DND-41 (cell line): Measurements from ENCODE around the gene CMSS1.
A peak's percentile ranks its signal among the peaks of the same experiment; 100 is the strongest.

Source experiments
- ATAC-seq: fragments of 200-7000 bp; cut with Tn5 transposase; 3 replicates; pipeline ENCODE4 v1.9.1; 2021; ENCODE audit warnings: low read depth; ENCODE audit not compliant: insufficient read depth
- DNase-seq: peaks from one replicate; pipeline ENCODE4 v3.0.0-alpha.2; 2020
- H2AFZ ChIP-seq: 2 replicates; pipeline ENCODE4 v1.6.0; 2012; ENCODE audit warnings: low read depth, low read length
- H3K27ac ChIP-seq: 2 replicates; pipeline ENCODE4 v1.5.1; 2012; ENCODE audit warnings: low read length, inconsistent platforms
- H3K27me3 ChIP-seq: fragments of 200-600 bp; sonication (generic); 2 replicates; pipeline ENCODE4 v1.6.0; 2012; ENCODE audit warnings: low read length, mild to moderate bottlenecking, inconsistent platforms; ENCODE audit not compliant: insufficient read depth, poor library complexity
- H3K36me3 ChIP-seq: 2 replicates; pipeline ENCODE4 v1.5.1; 2012; ENCODE audit warnings: low read length, inconsistent platforms; ENCODE audit not compliant: insufficient read depth
- H3K4me1 ChIP-seq: 2 replicates; pipeline ENCODE4 v1.5.1; 2012; ENCODE audit warnings: mild to moderate bottlenecking, low read length; ENCODE audit not compliant: insufficient read depth
- H3K4me2 ChIP-seq: 2 replicates; pipeline ENCODE4 v1.6.0; 2012; ENCODE audit warnings: mild to moderate bottlenecking, moderate library complexity, low read length, inconsistent platforms; ENCODE audit not compliant: insufficient read depth
- H3K4me3 ChIP-seq, 2 experiments: fragments of 200-600 bp in 1 of 2; shearing (Covaris generic) in 1 of 2; 2 replicates each; pipeline ENCODE4 v1.5.1; 2012 to 2016; ENCODE audit warnings: inconsistent platforms in 2 of 2, low read length in 2 of 2, mild to moderate bottlenecking in 2 of 2, low read depth in 1 of 2, moderate library complexity in 1 of 2
- H3K79me2 ChIP-seq: 2 replicates; pipeline ENCODE4 v1.6.0; 2012; ENCODE audit warnings: low read length, inconsistent platforms; ENCODE audit not compliant: insufficient read depth
- H3K9ac ChIP-seq: 2 replicates; pipeline ENCODE4 v1.6.0; 2012; ENCODE audit warnings: low read depth, mild to moderate bottlenecking, inconsistent platforms, low read length, moderate library complexity
- H3K9me3 ChIP-seq: 2 replicates; pipeline ENCODE4 v1.5.1; 2012; ENCODE audit warnings: low read length, moderate library complexity, mild to moderate bottlenecking, inconsistent platforms; ENCODE audit not compliant: insufficient read depth, severe bottlenecking
- H4K20me1 ChIP-seq: 2 replicates; pipeline ENCODE4 v1.6.0; 2012; ENCODE audit warnings: low read length; ENCODE audit not compliant: insufficient read depth
- CTCF ChIP-seq: IDR thresholded peaks from 2 replicates; pipeline ENCODE4 v1.5.1; 2012; ENCODE audit warnings: borderline replicate concordance, low read length, moderate library complexity, mild to moderate bottlenecking; ENCODE audit not compliant: poor library complexity, severe bottlenecking; ENCODE audit errors: extremely low read depth
- EZH2 ChIP-seq: IDR thresholded peaks from 3 replicates; pipeline ENCODE4 v1.6.1; 2012; ENCODE audit warnings: borderline replicate concordance, low read depth, mild to moderate bottlenecking, moderate library complexity, low read length, inconsistent platforms; ENCODE audit not compliant: severe bottlenecking

Gene CMSS1

DNA sequence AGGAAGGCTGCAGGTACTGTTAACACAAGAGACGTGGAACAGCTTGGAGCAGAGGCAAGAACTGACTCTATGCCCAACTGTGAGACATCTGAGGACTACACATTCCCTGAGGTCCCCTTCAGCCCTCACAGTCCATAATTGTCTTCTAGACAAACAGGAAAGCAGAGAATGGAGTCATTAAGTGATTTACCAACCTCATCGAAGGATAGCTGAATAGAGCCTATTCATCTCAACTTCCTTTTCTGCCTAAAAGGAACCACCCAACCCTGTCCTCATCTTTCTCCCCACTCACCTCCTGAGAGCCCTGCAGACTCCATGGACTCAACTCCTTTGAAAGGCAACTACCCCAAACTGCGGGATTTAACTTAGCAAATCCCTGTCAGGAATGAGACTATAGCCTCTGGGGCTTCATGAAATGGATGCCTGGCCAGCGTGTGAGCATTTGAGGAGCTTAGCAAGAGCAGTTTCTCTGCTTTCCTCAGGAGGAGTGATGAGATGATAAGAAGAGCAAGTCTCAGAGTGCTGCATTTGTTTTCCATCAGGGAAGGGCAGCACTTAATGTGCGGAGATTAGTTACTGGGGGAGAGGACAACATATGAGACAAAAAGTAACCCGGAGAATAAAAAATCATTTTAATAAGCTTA is 358.1 kb downstream of the CMSS1 start:
- no peak for ATAC-seq
- Histone ChIP-seq H3K9me3 (peaks cover 21% of the 10 kb centered on the region), H4K20me1 (no peaks in the 10 kb centered on the region), H3K27me3 (no peaks in the 10 kb centered on the region), H2AFZ (no peak overlapping the region), H3K36me3 (peaks cover 29% of the 10 kb centered on the region; the same call in 1 of the 2 replicates), H3K79me2 (no peaks in the 10 kb centered on the region), H3K27ac (no peak overlapping the region), H3K4me1 (no peaks in the 10 kb centered on the region), H3K4me2 (no peak overlapping the region), H3K9ac (no peak overlapping the region), H3K4me3 (no peak overlapping the region)
- DNase-seq = no peak
- TF ChIP-seq CTCF = no peak
- no peak for TF ChIP-seq EZH2

DNA sequence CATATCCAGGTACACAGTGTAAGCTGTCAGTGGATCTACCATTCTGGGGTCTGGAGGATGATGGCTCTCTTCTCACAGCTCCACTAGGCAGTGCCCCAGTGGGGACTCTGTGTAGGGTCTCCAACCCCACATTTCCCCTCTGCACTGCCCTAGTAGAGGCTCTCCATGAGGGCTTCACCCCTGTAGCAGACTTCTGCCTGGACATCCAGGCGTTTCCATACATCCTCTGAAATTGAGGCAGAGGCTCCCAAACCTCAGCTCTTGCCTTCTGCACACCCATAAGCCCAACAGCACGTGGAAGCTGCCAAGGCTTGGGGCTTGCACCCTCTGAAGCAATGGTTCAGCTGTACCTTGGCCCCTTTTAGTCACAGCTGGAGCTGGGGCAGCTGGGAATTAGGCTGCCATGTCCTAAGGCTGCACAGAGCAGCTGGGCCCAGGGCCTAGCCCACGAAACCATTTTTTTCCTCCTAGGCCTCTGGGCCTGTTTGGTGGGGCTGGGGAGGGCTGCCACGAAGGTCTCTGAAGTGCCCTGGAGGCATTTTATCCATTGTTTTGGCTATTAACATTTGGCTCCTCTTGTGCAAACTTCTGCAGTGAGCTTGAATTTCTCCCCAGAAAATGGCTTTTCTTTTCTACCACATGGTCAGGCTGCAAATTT is 362.2 kb downstream of the CMSS1 start:
- Histone ChIP-seq H3K4me2 (no peak overlapping the region), H3K4me3 (no peak overlapping the region), H3K9me3 (peaks cover 21% of the 10 kb centered on the region), H3K27me3 (no peaks in the 10 kb centered on the region), H3K4me1 (no peaks in the 10 kb centered on the region), H4K20me1 (no peaks in the 10 kb centered on the region), H3K27ac (no peak overlapping the region), H3K79me2 (no peaks in the 10 kb centered on the region), H3K36me3 (peaks cover 25% of the 10 kb centered on the region; the same call in 1 of the 2 replicates), H3K9ac (no peak overlapping the region), H2AFZ (no peak overlapping the region)
- TF ChIP-seq CTCF (no peak), EZH2 (no peak)
- DNase-seq (peak; percentile 7), ATAC-seq (no peak)

DNA sequence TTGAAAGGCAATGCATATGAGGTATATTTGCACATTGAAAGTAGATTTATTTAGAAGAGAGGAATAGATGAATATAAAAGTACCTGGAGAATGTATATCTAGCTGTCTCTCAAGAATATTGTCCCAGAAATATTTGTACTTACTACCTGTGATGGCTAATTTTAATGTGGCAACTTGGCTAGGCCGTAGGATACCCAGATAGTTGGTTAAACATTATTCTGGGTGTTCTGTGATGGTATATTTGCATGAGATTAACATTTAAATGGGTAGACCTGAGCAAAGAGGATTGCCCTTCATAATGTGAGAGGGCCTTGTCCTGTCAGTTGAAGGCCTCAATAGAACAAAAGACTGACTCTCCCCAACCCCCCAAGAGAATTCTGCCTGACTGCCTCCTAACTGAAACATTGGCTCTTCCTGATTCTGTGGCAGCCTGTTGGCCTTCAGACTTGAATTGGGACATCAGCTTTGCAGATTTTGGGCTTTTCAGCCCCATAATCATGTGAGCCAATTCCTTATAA is 366.0 kb downstream of the CMSS1 start:
- no peak overlapping the region for H3K4me2 ChIP-seq
- no peaks in the 10 kb centered on the region for H3K27me3 ChIP-seq
- H3K9me3 ChIP-seq = peaks cover 15% of the 10 kb centered on the region
- no peak overlapping the region for H3K9ac ChIP-seq
- no peak overlapping the region for H3K4me3 ChIP-seq
- H3K4me1 ChIP-seq = no peaks in the 10 kb centered on the region
- ATAC-seq (no peak), DNase-seq (no peak)
- no peaks in the 10 kb centered on the region for H4K20me1 ChIP-seq
- peaks cover 11% of the 10 kb centered on the region; the same call in 1 of the 2 replicates for H3K36me3 ChIP-seq
- no peak for TF ChIP-seq EZH2
- H3K79me2 ChIP-seq = no peaks in the 10 kb centered on the region
- no peak overlapping the region for H2AFZ ChIP-seq
- H3K27ac ChIP-seq = no peak overlapping the region

- no peaks in the 10 kb centered on the region for H3K36me3 ChIP-seq
- H3K27ac ChIP-seq = no peak overlapping the region
- no peak overlapping the region for H3K4me3 ChIP-seq
- peaks cover 1% of the 10 kb centered on the region for H3K9me3 ChIP-seq
- ATAC-seq = no peak
- TF ChIP-seq CTCF (no peak), EZH2 (no peak)
- no peaks in the 10 kb centered on the region for H3K4me1 ChIP-seq
- no peaks in the 10 kb centered on the region for H4K20me1 ChIP-seq
- no peak for DNase-seq
- no peak overlapping the region for H3K4me2 ChIP-seq
- no peaks in the 10 kb centered on the region for H3K27me3 ChIP-seq
- no peak overlapping the region for H3K9ac ChIP-seq
- no peak overlapping the region for H2AFZ ChIP-seq
- H3K79me2 ChIP-seq = no peaks in the 10 kb centered on the region
These were observed 367.4 kb downstream of the CMSS1 start for GRCh38 chr3:100184948-100185570.
